Head of caudate nucleus (tissue), 42 donors: Measurements from ENCODE around the gene MAGI2.
"Not testable (repeated sequence)": the region's sequence is repeated elsewhere in the genome, so short reads cannot be mapped to it uniquely, and the experiment has no call there.

Source experiments
- DNase-seq, 42 donors: peaks; one replicate each; pipeline versions ENCODE4 v3.0.0 to v3.0.0-alpha.2; 2020 to 2021; ENCODE audit warnings: mixed read lengths in 7 of 42
- intact Hi-C: fragments of 100-400 bp; cut with DNase I; formaldehyde crosslinking; loops from one replicate; pipeline ENCODE4 v1.15.0; 2022

The MAGI2 gene

DNA sequence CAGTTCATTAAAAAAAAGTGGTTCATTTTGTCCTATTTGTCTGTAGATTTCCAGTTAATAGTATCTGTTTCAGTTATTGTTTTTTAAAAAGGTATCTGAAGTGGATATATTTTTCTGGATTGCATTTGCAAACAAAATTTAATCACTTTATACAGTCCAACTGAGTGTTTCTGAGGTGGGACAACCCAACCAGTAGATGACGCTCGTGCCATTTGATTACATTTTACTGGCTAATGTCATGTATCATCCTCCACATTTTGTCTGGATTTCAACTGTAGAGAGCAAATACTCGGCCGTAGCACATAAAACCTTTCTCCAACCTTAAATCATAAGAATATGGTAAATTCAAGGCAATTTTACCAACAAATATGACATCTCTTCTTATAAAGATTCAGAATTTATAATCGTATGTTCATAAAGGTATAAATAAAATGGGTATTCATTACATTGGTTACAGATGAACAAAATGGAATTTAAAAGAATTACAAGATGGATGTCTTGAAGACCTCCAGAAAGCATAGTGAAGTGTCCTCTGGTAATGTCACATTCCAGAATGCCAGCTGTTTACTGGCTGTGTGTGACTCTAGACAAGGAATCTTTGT lies 865.9 kb downstream of the MAGI2 start:
- intact Hi-C loops = no loop called here
- no peak for DNase-seq

DNA sequence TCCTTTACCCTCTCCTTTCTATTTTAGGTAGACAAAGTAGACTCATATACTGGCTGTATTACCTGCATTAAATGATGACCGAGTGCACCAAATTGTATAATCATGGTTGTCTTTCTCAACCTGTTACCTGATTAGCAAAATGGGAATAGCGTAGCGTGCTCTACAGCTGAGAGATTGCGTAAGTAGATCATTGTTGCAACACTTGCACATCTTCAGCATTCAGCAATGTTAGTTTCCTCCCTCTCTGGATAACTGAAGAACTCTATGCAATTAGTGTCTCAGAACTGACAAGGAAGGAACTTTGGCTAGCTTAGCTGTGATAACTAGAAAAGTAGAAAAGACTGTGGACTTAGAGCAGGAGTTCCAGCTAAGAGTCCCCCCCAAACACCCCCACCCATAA lies 867.5 kb downstream of the MAGI2 start:
- no peak for DNase-seq

DNA sequence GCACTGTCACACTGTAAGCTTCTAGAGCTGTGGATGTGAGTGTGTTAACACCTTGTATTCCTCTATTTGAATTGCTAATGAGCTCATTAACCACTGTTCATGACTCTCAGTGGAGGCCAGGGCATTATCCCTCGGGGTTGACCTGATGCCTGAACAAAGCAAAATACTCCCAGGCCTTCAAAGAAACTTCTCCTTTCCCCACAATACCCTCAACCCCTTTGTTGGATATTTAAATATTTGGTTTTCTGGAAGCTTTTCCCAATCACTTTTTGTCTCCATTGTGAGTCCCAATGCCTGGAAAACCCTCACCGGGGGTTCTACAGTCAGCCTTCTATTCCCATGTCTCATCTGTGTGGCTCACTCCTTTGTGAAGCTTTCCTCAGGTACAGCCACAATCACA lies 874.8 kb downstream of the MAGI2 start:
- no peak for DNase-seq
- intact Hi-C loops = no loop called here

More for the DNA sequence above, 867.5 kb downstream of the MAGI2 start:
- intact Hi-C loops = no loop called here

DNA sequence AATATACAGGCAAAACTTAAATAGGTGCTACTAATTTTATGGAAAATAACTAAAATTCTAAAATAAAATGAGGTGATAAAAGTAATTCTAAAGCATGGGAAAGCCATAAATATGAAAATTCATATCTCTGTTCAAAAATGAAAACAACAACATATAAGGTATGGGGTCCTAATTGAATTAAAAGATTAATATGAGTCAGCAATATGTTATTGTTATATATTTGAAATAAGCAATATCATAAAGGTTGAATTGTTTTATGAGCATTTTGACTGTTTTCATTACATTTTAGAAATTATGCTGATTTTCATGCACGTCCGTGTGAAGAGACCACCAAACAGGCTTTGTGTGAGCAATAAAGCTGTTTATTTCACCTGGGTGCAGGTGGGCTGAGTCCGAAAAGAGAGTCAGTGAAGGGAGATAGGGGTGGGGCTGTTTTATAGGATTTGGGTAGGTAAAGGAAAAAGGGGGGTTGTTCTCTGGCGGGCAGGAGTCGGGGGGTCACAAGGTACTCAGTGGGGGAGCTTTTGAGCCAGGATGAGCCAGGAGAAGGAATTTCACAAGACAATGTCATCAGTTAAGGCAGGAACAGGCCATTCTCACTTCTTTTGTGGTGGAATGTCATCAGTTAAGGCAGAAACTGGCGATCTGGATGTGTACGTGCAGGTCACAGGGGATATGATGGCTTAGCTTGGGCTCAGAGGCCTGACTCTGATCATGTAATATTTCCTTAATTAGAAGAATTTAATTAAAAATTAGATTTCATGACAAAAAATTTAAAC lies 876.1 kb downstream of the MAGI2 start:
- DNase-seq, intact Hi-C loops: not testable (repeated sequence)

DNA sequence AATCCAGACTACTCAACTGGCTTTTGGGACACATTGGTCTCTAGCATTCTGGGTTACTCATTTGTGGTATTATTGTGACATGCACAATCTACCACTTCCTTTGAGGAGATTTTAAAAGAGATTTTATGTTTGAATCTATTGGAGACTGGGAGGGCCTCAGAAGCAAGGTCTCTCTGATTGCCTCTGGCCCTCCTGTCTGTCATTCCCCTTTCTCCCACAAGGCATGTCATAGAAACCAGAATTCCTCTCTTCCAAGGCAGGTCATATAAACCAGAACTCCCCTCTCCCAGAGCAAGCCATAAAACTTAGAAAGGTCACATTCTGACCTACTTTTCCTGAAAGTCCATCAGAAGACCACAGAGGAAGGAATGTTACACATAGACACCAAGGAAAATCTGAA lies 877.2 kb downstream of the MAGI2 start:
- DNase-seq = no peak
- intact Hi-C loops = no loop called here

DNA sequence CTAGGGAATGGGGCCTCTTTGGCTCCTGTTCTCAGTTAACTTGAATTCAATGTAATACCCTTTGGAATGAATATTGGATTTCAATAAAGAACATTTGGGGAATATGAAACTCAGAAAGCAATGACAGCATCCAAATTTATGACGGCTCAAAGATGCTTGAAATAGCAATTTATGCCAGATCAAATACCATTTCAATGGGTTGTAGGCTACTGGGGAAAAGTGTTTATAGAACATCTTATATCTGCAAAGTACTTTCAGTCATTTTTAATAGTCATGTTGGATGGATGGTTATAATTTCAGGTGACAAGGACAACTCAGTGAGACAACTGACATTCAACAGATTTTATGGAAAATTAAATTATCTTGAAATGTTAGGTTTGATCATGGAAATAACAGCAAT lies 882.2 kb downstream of the MAGI2 start:
- DNase-seq = no peak
- intact Hi-C loops = no loop called here

DNA sequence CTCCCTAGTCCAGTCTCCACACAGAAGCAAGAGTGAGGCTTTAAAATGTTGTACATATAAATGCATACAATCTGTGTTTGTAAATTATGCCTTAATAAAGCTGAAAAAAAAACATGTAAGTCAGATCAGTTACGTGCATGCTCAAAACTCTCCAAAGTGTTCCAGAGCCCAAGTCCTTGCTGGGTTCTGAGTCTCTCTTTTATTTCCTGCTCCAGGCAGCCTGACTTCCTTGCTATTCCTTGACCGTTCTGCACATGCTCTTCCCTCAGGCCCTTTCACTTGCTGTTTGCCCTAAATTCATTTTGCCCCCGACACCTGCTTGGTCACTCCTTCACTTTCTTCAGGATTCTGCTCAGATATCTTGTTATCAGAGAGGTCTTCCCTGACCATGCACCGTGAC lies 884.8 kb downstream of the MAGI2 start:
- intact Hi-C loops = no loop called here
- peak in 1 of 42 donors; percentile 12 for DNase-seq

DNA sequence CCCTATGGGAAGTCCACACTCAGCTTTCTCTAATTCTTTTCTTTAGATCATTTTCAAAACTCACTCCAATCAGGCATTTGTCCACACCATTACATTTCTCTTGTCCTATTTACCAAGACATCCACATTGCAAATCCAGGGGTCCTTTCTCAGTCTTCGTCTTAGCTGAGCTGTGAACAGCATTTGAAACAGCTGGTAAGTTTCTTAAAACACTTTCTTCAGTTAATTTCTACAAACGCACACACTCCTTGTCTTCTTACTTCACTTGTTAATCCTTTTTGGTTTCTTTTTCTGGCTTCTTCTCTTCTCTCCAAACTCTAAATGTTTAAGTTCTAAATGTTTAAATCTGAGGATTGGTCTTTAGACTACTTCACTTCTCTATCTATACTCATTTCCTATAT lies 885.6 kb downstream of the MAGI2 start:
- intact Hi-C loops = no loop called here
- no peak for DNase-seq

DNA sequence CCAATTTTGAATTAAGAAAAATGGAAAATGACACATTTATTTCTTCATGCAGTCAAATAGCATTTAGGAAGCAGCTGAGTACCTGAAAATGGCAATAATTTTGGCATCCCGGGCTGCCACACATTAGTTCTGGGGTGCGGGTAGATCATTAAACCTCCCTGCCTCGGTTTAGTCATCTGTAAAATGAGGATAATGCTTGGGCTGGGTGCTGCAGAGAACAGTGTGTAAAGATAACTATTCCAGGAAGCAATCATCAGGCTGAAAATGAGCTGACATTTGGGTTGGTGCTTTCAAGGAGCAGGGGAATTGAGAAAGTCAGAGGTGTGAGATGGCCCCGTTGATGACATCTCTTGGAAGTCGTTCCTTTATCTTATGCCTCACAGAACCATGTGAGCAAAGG lies 887.7 kb downstream of the MAGI2 start:
- DNase-seq = peak in 12 of 42 donors; percentile 2 to 53 (median 21)
- intact Hi-C loops = no loop called here

DNA sequence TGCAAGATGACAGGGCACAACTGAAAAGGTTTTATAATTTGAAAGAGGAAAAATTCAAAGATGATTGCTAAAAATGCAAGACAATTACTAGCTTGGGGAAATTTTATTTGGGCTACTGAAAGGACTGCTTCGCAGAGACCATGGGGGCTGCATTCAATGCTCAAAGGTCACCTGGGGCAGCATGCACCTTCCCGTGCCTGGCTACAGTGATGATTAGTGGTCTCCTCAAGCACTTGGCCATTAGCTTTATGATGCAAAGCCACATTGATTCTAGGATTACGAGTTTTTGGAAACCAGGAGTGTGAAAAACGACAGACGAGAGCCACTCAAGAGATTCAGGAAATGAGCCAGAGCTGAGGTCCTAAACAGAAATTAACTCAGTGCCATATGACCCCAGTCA lies 890.3 kb downstream of the MAGI2 start:
- DNase-seq = no peak
- intact Hi-C loops = no loop called here

DNA sequence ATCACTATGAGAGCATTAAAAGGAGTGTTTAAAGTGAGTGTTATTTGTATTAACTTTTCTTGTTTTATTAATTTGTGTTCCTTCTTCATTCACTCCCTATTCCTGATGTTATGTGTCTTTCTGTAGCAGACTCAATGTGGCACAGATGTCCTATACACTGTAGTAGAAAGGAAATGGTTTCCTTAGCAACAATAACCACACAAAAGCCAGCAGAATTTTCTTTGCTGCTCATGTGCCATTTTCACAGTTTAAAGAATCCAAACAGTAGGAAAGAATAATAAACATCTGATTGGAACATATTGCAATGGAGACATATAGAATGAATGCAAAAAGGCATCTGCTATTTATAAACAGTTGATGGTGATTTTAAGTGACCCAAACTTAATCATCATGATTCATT lies 891.3 kb downstream of the MAGI2 start:
- no peak for DNase-seq
- intact Hi-C loops = no loop called here

DNA sequence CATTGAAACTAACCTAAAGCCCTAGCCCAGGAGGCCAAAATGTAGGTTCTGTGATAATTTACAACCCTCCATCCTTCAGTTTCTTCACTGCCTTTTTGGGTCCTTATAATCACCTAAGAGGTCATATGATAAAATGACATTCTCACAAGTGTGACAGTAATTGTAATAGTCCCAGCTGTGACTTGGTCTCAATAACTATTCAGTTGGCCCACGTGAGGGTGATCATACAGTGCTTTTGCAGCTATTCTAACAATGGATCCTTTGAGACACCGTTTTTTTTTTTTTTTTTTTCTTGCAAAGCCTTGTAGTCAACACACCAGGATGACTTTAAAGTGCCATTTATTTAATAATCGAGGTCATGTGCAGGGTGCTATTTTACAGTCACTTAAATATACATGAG lies 894.9 kb downstream of the MAGI2 start:
- intact Hi-C loops = no loop called here
- peak in 30 of 42 donors; percentile 22 to 87 (median 60) for DNase-seq

DNA sequence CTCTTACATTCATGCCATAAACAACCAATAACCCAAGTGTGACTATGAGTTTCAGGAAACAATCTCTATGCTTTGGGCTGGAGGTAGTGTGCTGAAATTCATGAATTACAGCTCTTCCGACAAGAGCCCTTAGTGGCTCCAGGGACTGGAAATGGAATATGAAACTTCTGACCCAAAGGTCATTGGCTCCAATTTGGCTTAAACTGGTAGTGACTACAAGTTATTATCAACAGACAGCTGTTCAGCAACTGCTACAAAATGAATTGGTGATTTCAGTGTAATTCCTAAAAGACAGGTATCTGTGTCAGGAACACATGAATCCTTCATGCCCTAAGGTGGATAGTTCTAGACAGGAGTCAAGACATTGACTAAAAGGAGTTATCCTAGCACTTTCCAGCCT lies 909.5 kb downstream of the MAGI2 start:
- intact Hi-C loops = no loop called here
- DNase-seq = no peak

DNA sequence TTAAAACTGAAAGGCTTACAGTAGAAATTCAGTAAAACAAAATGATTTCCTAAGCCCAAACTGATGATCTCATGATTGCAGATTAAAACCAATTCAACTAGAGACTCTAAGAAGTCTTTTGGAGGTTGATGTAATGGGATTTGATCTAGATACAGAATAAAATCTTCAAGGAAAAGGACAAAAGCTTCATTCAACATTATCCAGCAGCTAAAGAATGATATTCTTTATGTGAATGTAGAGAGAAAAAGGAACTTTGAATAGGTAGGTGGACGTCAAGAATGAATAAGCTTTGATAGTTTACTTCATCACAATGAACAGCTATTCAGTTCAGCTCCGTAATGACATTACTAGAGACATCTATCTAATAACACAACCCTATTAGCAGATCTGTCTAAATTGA lies 910.5 kb downstream of the MAGI2 start:
- intact Hi-C loops = no loop called here
- no peak for DNase-seq

DNA sequence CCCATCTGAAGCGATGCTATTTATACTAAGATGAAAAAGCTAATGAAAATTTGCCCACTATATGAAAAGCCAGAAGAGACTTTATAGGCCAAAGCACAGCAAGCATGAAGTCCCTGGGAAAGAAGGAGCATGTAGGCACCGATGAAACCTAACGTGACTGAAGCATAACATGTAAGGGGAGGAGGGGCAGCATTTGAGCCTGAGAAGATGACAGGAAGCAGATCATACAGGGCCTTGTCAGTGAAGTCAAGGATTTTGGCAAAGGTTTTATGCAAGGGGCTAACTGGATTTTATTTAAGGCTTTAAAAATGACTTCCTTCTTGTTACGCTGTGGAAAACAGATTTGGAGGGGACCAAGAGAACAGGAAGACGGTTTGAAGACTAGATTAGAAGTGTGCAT lies 910.9 kb downstream of the MAGI2 start:
- intact Hi-C loops = no loop called here
- no peak for DNase-seq

DNA sequence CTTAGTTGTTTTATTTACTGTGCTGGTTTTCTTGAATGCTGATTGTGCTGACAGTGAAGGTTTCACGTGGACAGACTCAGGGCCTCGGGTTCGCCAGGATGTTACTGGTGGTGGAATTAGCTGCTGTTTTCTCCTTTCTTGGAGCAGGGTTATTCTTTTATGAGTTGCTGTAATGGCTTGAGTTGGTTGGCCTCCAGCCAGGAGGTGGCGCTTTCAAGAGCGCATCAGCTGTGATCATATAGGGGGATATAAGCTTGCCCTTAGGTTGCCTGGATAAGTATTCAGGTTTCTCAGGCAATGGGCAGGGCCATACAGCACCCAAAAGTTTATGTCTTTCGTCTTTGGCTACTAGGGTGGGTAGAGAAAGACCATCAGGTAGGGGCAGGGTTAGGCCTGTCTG lies 913.6 kb downstream of the MAGI2 start:
- intact Hi-C loops = no loop called here
- DNase-seq = no peak

DNA sequence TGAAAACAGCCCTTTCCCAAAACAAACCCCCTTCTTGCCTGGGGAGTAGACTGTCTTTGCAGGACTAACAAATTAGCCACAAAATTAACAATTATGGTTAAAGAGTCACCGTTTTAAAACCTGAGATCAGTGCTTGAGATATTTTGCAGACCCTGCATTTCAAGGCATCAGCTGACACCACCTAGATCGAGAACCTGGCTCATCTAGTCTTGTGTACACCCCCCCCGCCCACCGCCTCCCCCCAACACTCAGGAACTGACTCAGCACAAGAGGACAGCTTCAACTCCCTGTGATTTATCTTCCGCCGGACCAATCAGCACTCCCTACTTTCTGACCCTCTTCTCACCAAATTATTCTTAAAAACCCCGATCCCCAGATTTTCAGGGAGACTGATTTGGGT lies 917.8 kb downstream of the MAGI2 start:
- DNase-seq = no peak

DNA sequence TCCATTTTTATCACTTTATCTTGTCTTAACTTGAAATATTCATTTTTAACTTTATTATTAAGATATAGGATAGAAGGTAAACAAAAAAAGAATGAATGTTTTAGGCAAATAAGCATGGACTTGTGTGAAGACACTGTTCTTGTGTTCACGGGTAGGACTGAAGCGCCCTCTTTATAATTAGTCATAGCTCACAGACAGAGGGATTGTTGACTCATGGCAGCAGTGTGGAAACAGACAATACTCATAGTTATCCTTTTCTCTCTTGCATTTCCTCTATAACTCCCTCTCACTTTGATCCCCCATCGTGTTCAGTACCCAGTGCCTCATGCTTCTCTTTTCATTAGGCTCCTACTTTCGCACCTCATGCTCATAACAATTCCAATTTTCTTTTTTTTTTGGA lies 923.1 kb downstream of the MAGI2 start:
- intact Hi-C loops = no loop called here
- peak in 21 of 42 donors; percentile 6 to 73 (median 42) for DNase-seq

More for the DNA sequence above, 917.8 kb downstream of the MAGI2 start:
- intact Hi-C loops = no loop called here

DNA sequence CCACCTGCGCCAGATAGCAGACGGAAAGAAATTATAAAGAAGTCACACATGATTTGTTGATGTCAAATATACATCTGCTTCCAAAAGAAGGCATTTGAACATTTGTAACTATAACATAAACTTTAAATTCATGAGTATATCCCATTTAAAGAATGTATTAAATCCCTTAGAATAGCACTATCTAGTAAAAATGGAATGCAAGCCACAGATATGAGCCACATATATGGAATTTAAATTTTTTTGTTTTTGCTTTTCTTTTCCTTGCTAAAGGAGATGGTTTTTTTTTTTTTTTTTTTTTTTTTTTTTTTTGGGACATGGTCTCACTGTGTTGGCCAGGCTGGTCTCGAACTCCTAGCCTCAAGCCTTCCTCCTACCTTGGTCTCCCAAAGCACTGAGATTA lies 924.1 kb downstream of the MAGI2 start:
- intact Hi-C loops = no loop called here
- no peak for DNase-seq

DNA sequence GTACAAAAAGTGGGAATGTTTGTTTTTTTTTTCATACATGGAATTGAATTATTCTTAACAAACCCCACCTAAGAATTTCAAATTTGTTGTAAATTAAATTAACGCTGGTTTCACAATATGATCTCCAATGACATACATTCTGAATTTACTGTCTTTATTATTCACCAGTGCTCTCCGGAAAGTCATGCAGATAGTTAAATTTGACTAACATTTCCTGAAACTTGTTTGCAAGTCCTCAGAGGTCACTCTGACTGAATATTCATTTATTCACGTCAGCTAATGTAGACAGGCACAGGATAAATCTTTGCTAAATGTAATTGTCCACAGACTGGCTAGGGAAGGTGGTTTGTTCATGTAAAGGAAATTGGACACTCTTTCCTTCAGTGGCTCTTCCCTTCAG lies 924.5 kb downstream of the MAGI2 start:
- DNase-seq = no peak
- intact Hi-C loops = no loop called here

DNA sequence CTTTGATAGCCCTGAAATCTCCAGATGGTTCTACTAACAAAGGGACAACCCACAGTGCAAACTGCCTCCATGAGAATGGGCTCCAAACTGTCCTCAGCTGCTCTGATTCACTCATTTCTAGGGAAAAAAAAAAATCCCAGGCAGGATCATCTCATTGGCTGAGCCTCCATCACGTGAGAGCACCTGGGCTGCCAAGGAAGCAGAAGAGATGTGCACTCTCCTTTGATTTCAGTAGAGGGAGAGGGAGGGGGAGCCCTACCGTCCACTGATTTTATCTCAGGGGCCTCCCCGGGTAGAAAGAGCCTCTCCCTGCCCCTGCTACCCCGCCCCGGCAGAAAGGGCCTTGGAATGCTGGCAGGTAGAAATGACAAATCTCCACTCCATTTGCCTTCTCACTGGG lies 929.5 kb downstream of the MAGI2 start:
- intact Hi-C loops = no loop called here
- no peak for DNase-seq
